HCT116 (cell line): ENCODE results near the gene FAM83G. TPM values are rescaled to one million over a fixed set of nuclear protein-coding genes. Genes with fewer than 3 reads are reported as not detected.
"Not testable (repeated sequence)": the region's sequence is repeated elsewhere in the genome, so short reads cannot be mapped to it uniquely, and the experiment has no call there.

Experiments
- ATAC-seq: fragments of 200-7000 bp; cut with Tn5 transposase; 2 replicates; pipeline ENCODE4 v1.9.1; 2020; ENCODE audit warnings: mild to moderate bottlenecking, moderate library complexity
- BruUV-seq: library from RNA; stranded (reverse); fragments of 400-500 nt; replicated peaks from 2 replicates; lab custom pipeline; 2021; lab: Mats Ljungman, UMichigan
- CTCF ChIA-PET: fragments of 300-600 bp; sonication (Branson Sonifier 250); formaldehyde crosslinking; loops from one replicate; lab custom pipeline; 2021; ENCODE audit warnings: antibody characterized with exemption; lab: Charles Lee
- POLR2A ChIA-PET: fragments of 300-600, 350-600 bp; sonication (Branson Sonifier 250); formaldehyde crosslinking; loops from one replicate; lab custom pipeline; 2021; ENCODE audit warnings: antibody characterized with exemption; lab: Charles Lee
- RAD21 ChIA-PET, 2 experiments: fragments of 300-600 bp; sonication (Branson Sonifier 250); formaldehyde crosslinking; loops; one replicate each; lab custom pipeline; 2023; ENCODE audit warnings: low total read pairs in 2 of 2; ENCODE audit not compliant: uncharacterized antibody in 2 of 2, unreplicated experiment in 2 of 2, low non-redundant PET in 1 of 2; lab: Charles Lee
- DNase-seq: peaks from one replicate; pipeline ENCODE4 v3.0.0-alpha.2; 2010; ENCODE audit warnings: low read depth, low spot score
- H2AFZ ChIP-seq: fragments of 200-600 bp; shearing (Covaris generic), sonication (generic); 2 replicates; pipeline ENCODE4 v1.6.1; 2017; ENCODE audit warnings: low read depth, mixed run types, mixed read lengths, antibody characterized with exemption, low read length; ENCODE audit not compliant: poor library complexity, severe bottlenecking
- H3K27ac ChIP-seq: 2 replicates; pipeline ENCODE4 v1.5.1; 2012; ENCODE audit warnings: low read depth, low read length
- H3K27me3 ChIP-seq: fragments of 200-600 bp; sonication (generic); 2 replicates; pipeline ENCODE4 v1.6.1; 2016; ENCODE audit warnings: mixed run types, low read length, mixed read lengths; ENCODE audit not compliant: insufficient read depth
- H3K36me3 ChIP-seq, 2 experiments: fragments of 200-500 bp in 1 of 2; fragments of 200-600 bp in 1 of 2; sonication (Bioruptor generic) in 1 of 2; sonication (generic) in 1 of 2; 2 replicates each; pipeline versions ENCODE4 v1.5.1 to v1.6.1; 2014 to 2016; ENCODE audit warnings: low read length in 2 of 2, inconsistent platforms in 1 of 2, mixed read lengths in 1 of 2, mixed run types in 1 of 2; ENCODE audit not compliant: insufficient read depth in 2 of 2, control insufficient read depth in 1 of 2
- H3K4me1 ChIP-seq, 2 experiments: fragments of 200-600 bp in 1 of 2; sonication (generic) in 1 of 2; 2 replicates each; pipeline versions ENCODE4 v1.5.1 to v1.6.1; 2012 to 2017; ENCODE audit warnings: low read length in 2 of 2, inconsistent platforms in 1 of 2, mild to moderate bottlenecking in 1 of 2, mixed read lengths in 1 of 2, mixed run types in 1 of 2, moderate library complexity in 1 of 2; ENCODE audit not compliant: insufficient read depth in 2 of 2, control insufficient read depth in 1 of 2
- H3K4me2 ChIP-seq: fragments of 200-600 bp; sonication (generic); 2 replicates; pipeline ENCODE4 v1.6.1; 2017; ENCODE audit warnings: mixed run types, low read length, mixed read lengths
- H3K4me3 ChIP-seq, 2 experiments: fragments of 200-600 bp in 1 of 2; sonication (generic) in 1 of 2; replicated peaks in 1 of 2; 2 replicates each; pipeline ENCODE4 v1.5.1; 2011 to 2016; ENCODE audit warnings: low read length in 2 of 2, control low read depth in 1 of 2, low read depth in 1 of 2, mild to moderate bottlenecking in 1 of 2, mixed read lengths in 1 of 2, mixed run types in 1 of 2
- H3K79me2 ChIP-seq: fragments of 200-600 bp; sonication (generic); 2 replicates; pipeline ENCODE4 v1.6.1; 2017; ENCODE audit warnings: mild to moderate bottlenecking, mixed run types, low read length, moderate library complexity, mixed read lengths; ENCODE audit not compliant: insufficient read depth
- H3K9ac ChIP-seq: fragments of 200-600 bp; sonication (generic); 2 replicates; pipeline ENCODE4 v1.6.1; 2016; ENCODE audit warnings: low read length, mixed read lengths
- H3K9me2 ChIP-seq: fragments of 200-600 bp; sonication (generic), shearing (Covaris generic); 2 replicates; pipeline ENCODE4 v1.6.1; 2017; ENCODE audit warnings: mixed run types, mild to moderate bottlenecking, moderate library complexity; ENCODE audit not compliant: insufficient read depth
- H3K9me3 ChIP-seq, 2 experiments: fragments of 200-500 bp in 1 of 2; fragments of 200-600 bp in 1 of 2; sonication (Bioruptor generic) in 1 of 2; sonication (generic) in 1 of 2; 2 replicates each; pipeline ENCODE4 v1.6.1; 2014 to 2017; ENCODE audit warnings: low read length in 2 of 2, mixed read lengths in 2 of 2, inconsistent platforms in 1 of 2, low read depth in 1 of 2, mild to moderate bottlenecking in 1 of 2, mixed run types in 1 of 2, moderate library complexity in 1 of 2; ENCODE audit not compliant: control insufficient read depth in 1 of 2, insufficient read depth in 1 of 2
- H4K20me1 ChIP-seq: fragments of 200-600 bp; sonication (generic), shearing (Covaris generic); 2 replicates; pipeline ENCODE4 v1.6.1; 2017; ENCODE audit warnings: mixed run types, mild to moderate bottlenecking, moderate library complexity; ENCODE audit not compliant: insufficient read depth
- CEBPB ChIP-seq: IDR thresholded peaks from 2 replicates; pipeline ENCODE4 v1.6.1; 2012; ENCODE audit warnings: low read depth
- EGR1 ChIP-seq: IDR thresholded peaks from 2 replicates; pipeline ENCODE4 v1.6.1; 2012; ENCODE audit warnings: low read depth
- ELF1 ChIP-seq: IDR thresholded peaks from 2 replicates; pipeline ENCODE4 v1.6.1; 2012; ENCODE audit warnings: low read depth, borderline replicate concordance
- EZH2 ChIP-seq: fragments of 200-600 bp; sonication (generic); IDR thresholded peaks from 2 replicates; pipeline ENCODE4 v1.6.1; 2017; ENCODE audit warnings: antibody characterized with exemption, mixed run types
- FOSL1 ChIP-seq: IDR thresholded peaks from 2 replicates; pipeline ENCODE4 v1.6.1; 2012; ENCODE audit warnings: low read depth
- JUND ChIP-seq: IDR thresholded peaks from 2 replicates; pipeline ENCODE4 v1.6.1; 2012
- POLR2AphosphoS5 ChIP-seq: IDR thresholded peaks from 2 replicates; pipeline ENCODE4 v1.6.1; 2011; ENCODE audit warnings: mild to moderate bottlenecking, low read depth, low read length, moderate library complexity
- RAD21 ChIP-seq: IDR thresholded peaks from 2 replicates; pipeline ENCODE4 v1.6.1; 2012; ENCODE audit warnings: low read depth, mild to moderate bottlenecking
- SIN3A ChIP-seq: IDR thresholded peaks from 2 replicates; pipeline ENCODE4 v1.6.1; 2012; ENCODE audit warnings: low read depth
- SP1 ChIP-seq: IDR thresholded peaks from 2 replicates; pipeline ENCODE4 v1.6.1; 2012; ENCODE audit warnings: low read depth
- SRF ChIP-seq: IDR thresholded peaks from 2 replicates; pipeline ENCODE4 v1.6.1; 2012; ENCODE audit warnings: low read depth
- YY1 ChIP-seq: IDR thresholded peaks from 2 replicates; pipeline ENCODE4 v1.6.1; 2011; ENCODE audit warnings: low read length, low read depth, moderate library complexity, mild to moderate bottlenecking; ENCODE audit not compliant: insufficient replicate concordance; ENCODE audit errors: extremely low read depth
- ZFX ChIP-seq: fragments of 450-650 bp; IDR thresholded peaks from 2 replicates; pipeline ENCODE4 v1.6.1; 2017
- ZNF274 ChIP-seq: fragments of 200-500 bp; sonication (Bioruptor generic); IDR thresholded peaks from 2 replicates; pipeline ENCODE4 v1.6.1; 2014; ENCODE audit warnings: mild to moderate bottlenecking, low read depth, low read length, inconsistent platforms
- intact Hi-C: fragments of 100-400 bp; cut with micrococcal nuclease; formaldehyde crosslinking; loops from 2 replicates; pipeline ENCODE4 v1.10.0; 2022
- total RNA-seq: library from RNA; stranded (reverse); gene quantifications from one replicate; pipeline ENCODE4 v1.2.1, GENCODE V29; 2021; ENCODE audit not compliant: unreplicated experiment
- TF ChIP-seq, protein P1 (sequence below): IDR thresholded peaks from 2 replicates; pipeline ENCODE4 v1.6.1; 2012
- TF ChIP-seq, protein P2 (sequence below): IDR thresholded peaks from 2 replicates; pipeline ENCODE4 v1.6.1; 2011; ENCODE audit warnings: mild to moderate bottlenecking, low read length, moderate library complexity; ENCODE audit not compliant: insufficient replicate concordance; ENCODE audit errors: extremely low read depth
- TF ChIP-seq, protein P3 (sequence below): IDR thresholded peaks from 2 replicates; pipeline ENCODE4 v1.6.1; 2012

Gene FAM83G
- total RNA-seq, 1 experiment from 2014 or later = 33.9 TPM

DNA sequence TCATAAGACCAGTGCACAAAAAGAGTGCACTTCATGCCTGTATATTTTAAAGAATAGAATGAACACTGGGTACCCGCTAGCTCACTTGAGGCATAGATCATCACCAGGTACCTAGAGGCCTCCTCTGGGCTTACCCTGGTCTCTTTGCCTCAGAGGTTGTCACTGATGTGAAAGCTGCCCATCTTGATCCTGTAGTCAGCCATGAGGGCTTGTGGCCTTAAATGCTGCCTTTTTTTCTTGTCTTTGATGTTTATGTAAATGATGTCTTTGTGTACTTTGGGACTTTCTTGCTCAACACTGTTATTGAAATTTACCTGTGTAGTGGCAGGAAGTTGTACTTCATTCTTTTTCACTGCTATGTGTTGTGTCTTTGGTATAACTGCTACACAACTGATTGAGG is 79.4 kb downstream of the FAM83G start:
- DNase-seq = no peak
- Histone ChIP-seq H4K20me1 (no peaks in the 10 kb centered on the region), H3K27me3 (no peaks in the 10 kb centered on the region), H3K4me3 (no peak overlapping the region), H3K4me1 (peaks cover 6 to 10% of the 10 kb centered on the region in 2 experiments; a peak in 2 of 4 replicates), H3K9ac (no peak overlapping the region)
- BruUV-seq = no TSS peak
- no peak for TF ChIP-seq YY1
- no peak for TF ChIP-seq SIN3A
- no peak for TF ChIP-seq FOSL1
- TF ChIP-seq CEBPB = no peak
- TF ChIP-seq ZFX = no peak
- TF ChIP-seq POLR2AphosphoS5 = no peak
- TF ChIP-seq EZH2 = no peak
- TF ChIP-seq SRF = no peak
- TF ChIP-seq ELF1 = no peak
- TF ChIP-seq, protein P1, sequence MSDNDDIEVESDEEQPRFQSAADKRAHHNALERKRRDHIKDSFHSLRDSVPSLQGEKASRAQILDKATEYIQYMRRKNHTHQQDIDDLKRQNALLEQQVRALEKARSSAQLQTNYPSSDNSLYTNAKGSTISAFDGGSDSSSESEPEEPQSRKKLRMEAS = no peak
- TF ChIP-seq SP1 = no peak
- no peak for TF ChIP-seq JUND
- no peak for TF ChIP-seq ZNF274
- TF ChIP-seq RAD21 = no peak
- TF ChIP-seq, protein P2, sequence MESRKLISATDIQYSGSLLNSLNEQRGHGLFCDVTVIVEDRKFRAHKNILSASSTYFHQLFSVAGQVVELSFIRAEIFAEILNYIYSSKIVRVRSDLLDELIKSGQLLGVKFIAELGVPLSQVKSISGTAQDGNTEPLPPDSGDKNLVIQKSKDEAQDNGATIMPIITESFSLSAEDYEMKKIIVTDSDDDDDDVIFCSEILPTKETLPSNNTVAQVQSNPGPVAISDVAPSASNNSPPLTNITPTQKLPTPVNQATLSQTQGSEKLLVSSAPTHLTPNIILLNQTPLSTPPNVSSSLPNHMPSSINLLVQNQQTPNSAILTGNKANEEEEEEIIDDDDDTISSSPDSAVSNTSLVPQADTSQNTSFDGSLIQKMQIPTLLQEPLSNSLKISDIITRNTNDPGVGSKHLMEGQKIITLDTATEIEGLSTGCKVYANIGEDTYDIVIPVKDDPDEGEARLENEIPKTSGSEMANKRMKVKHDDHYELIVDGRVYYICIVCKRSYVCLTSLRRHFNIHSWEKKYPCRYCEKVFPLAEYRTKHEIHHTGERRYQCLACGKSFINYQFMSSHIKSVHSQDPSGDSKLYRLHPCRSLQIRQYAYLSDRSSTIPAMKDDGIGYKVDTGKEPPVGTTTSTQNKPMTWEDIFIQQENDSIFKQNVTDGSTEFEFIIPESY = no peak
- no peak for TF ChIP-seq EGR1
- TF ChIP-seq, protein P3, sequence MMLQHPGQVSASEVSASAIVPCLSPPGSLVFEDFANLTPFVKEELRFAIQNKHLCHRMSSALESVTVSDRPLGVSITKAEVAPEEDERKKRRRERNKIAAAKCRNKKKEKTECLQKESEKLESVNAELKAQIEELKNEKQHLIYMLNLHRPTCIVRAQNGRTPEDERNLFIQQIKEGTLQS = no peak
- TF ChIP-seq, all 23 proteins: peak for 0
- ChIA-PET RAD21 (no interaction called here), POLR2A (no interaction called here), CTCF (no interaction called here)
- ATAC-seq = no peak
- H3K36me3 ChIP-seq = peaks cover 0 to 4% of the 10 kb centered on the region in 2 experiments; a peak in 1 of 4 replicates
- intact Hi-C loops = no loop called here
- H3K9me3 ChIP-seq = no peaks in the 10 kb centered on the region
- H2AFZ ChIP-seq = no peak overlapping the region
- no peaks in the 10 kb centered on the region for H3K9me2 ChIP-seq
- 0 out of 2 replicates have a peak, but pooled peaks cover 5% of the 10 kb centered on the region for H3K79me2 ChIP-seq
- no peak overlapping the region for H3K4me2 ChIP-seq
- no peak overlapping the region for H3K27ac ChIP-seq

DNA sequence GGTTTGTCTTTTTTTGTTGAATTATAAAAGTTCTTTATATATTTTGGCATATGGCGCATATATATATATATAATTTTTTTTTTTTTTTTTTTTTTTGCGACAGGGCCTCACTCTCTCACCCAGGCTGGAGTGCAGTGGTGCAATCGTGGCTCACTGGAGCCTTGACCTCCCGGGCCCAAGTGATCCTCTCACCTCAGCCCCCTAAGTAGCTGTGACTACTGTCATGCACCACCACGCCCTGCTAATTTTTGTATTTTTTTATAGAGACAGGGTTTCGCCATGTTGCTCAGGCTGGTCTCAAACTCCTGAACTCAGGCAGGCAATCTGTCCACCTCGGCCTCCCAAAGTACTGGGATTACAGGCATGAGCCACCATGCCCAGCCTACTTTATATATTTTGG is 82.0 kb downstream of the FAM83G start:
- H3K9ac ChIP-seq, POLR2A ChIA-PET: not testable (repeated sequence)

More for the DNA sequence above, 82.0 kb downstream of the FAM83G start:
- RAD21 ChIA-PET, H4K20me1 ChIP-seq, H2AFZ ChIP-seq, H3K27me3 ChIP-seq, CTCF ChIA-PET, DNase-seq, H3K9me2 ChIP-seq, ATAC-seq, H3K36me3 ChIP-seq, H3K4me2 ChIP-seq, H3K27ac ChIP-seq, intact Hi-C loops, H3K79me2 ChIP-seq, BruUV-seq, H3K4me1 ChIP-seq, H3K4me3 ChIP-seq, H3K9me3 ChIP-seq: not testable (repeated sequence)
